Measurements from ENCODE around the gene PAGR1.
"Not testable (repeated sequence)": the region's sequence is repeated elsewhere in the genome, so short reads cannot be mapped to it uniquely, and the experiment has no call there.

PAGR1 gene

DNA sequence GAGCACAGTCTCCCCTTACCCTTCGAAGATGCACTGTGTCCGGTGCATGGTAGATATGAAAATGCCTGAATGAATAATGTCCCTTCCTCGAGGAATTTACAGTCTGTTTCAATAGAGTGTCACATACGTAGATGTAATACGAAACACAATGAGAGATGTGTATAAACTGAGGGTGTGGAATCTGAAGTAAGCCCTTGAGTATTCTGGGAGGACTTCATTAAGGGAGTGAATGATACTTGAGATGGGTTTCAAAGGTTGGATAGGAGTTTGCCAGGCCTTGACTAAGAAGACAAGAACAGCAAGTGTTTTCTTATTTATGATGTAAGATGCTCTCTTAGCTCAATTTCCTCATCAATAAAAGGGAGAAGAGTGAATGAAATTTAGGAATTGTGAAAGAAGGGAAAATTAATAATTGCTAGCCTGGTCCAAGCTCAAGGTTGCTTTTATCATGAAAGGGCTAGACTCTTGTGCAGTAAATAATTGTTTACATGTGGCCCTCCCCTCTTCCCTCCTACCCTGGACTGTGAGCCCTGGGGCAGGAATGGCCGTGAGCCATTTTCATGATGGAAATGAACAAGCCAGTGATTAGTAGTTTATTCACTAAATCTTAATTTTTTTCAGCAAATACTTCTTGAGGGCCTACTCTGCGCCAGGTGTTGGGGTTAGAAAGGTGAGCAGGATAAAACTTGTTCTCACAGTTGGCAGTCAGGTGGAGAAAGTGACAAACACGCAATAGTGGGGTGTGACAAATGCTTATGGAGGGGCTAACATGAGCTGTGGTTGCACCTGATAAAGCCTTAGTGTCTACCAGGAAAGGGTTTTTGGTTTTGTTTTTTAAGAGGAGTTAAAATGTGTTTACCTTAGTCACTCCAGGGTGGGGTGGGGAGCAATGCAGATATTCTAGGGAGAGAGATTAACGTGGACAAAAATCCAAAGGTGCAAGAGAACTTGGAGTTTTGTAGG lies 23.8 kb upstream of the PAGR1 start:
- no peak for DNase-seq (ENCODE audit: low spot score)

- DNase-seq (ENCODE audit: low spot score) = not testable (repeated sequence)
Measured at GRCh38 chr16:29793153-29793552, 22.8 kb upstream of the PAGR1 start.

- no peak for DNase-seq (ENCODE audit: low spot score)
Measured at GRCh38 chr16:29794231-29794710, 21.7 kb upstream of the PAGR1 start.

- no peak for DNase-seq (ENCODE audit: low spot score)
Measured at GRCh38 chr16:29802416-29802935, 13.5 kb upstream of the PAGR1 start.

GRCh38 chr16:29804020-29804419 lies 11.9 kb upstream of the PAGR1 start:
- no peak for DNase-seq (ENCODE audit: low spot score)

GRCh38 chr16:29804455-29805231 lies 11.3 kb upstream of the PAGR1 start:
- DNase-seq (ENCODE audit: low spot score) = no peak

DNA sequence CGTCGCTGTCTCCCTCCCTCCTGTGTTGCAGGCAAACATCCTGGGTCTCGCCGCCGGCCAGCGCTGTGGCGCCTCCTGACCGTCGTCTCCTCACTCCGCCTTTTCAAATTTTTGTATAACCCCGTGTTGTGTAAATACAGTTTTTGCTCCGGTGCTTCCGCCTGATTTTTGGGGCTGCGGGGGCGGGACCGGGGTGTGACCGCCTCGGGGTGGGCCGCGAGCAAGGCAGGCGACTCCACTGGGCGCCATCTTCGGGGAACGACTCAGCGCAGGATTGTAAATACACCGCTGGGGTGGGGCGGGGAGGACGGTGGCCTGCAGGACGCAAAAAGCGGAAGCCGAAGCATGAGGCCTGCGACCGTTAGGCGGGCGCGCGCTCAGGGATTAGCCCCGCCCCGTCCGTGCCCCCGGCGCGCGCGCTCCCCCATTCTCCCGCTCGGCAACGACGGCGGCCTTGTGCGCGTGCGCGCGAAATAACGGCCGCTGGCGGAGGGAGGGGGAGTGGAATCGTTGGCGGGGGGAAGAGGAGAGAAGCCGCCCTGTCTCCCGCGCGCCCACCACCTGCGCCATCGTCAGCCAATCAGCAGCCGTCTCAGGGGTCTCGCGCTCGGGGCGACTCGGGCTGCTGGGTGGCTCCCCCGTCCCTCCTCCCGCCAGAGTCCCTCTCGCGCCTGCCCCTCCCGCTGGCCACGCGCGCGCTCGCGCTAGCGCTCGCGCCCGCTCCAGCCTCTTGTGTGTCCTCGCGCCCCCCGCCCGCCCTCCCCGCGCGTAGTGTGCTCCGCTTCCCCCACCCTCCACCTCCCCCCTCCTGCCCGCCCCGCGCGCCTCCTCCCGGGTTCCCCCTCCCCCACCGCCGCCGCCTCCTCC lies 10.5 kb upstream of the PAGR1 start:
- DNase-seq (ENCODE audit: low spot score) = peak; percentile 97

DNA sequence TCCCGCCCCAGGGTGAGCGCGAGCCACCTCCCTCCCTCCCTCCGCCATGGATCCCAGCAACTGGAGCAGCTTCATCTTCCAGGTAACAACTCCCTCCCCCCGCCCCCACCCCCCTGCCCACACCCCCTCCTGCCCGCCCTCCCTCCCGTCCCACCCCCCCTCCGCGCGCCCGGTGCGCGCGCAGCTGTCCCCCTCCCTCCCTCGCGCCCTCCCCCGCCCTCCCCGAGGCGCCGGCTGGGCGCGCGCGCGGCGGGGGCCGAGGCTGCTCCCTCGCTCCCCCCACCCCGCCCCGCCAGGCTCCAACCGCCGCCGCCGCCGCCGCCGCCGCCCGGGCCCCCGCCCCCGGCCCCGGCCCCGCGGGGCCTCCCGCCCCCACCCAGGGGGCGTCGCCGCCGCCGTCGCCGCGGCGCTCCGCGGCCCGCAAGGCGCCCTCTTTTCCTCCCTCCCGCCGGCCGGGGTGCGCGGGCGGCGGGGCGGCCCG lies 9.8 kb upstream of the PAGR1 start, which contains the start of gene MAZ:
MAZ (plus strand) TSS at position 431 of the 481 bp plus-strand sequence. CDS start 173 bp downstream, outside the sequence.
- no peak for DNase-seq (ENCODE audit: low spot score)

DNA sequence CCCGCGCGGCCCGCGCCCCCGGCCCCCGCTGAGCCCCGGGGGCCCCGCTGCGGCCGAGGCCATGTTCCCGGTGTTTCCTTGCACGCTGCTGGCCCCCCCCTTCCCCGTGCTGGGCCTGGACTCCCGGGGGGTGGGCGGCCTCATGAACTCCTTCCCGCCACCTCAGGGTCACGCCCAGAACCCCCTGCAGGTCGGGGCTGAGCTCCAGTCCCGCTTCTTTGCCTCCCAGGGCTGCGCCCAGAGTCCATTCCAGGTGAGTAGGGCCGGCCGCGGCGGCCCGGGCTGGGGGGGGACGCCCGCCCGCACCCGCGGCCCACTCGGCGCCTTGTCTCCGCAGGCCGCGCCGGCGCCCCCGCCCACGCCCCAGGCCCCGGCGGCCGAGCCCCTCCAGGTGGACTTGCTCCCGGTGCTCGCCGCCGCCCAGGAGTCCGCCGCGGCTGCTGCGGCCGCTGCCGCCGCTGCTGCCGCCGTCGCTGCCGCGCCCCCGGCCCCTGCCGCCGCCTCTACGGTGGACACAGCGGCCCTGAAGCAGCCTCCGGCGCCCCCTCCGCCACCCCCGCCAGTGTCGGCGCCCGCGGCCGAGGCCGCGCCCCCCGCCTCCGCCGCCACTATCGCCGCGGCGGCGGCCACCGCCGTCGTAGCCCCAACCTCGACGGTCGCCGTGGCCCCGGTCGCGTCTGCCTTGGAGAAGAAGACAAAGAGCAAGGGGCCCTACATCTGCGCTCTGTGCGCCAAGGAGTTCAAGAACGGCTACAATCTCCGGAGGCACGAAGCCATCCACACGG lies 9.1 kb upstream of the PAGR1 start:
- peak; percentile 65 for DNase-seq (ENCODE audit: low spot score)

- DNase-seq (ENCODE audit: low spot score) = peak; percentile 93
Measured at GRCh38 chr16:29807426-29808218, 8.3 kb upstream of the PAGR1 start.

DNA sequence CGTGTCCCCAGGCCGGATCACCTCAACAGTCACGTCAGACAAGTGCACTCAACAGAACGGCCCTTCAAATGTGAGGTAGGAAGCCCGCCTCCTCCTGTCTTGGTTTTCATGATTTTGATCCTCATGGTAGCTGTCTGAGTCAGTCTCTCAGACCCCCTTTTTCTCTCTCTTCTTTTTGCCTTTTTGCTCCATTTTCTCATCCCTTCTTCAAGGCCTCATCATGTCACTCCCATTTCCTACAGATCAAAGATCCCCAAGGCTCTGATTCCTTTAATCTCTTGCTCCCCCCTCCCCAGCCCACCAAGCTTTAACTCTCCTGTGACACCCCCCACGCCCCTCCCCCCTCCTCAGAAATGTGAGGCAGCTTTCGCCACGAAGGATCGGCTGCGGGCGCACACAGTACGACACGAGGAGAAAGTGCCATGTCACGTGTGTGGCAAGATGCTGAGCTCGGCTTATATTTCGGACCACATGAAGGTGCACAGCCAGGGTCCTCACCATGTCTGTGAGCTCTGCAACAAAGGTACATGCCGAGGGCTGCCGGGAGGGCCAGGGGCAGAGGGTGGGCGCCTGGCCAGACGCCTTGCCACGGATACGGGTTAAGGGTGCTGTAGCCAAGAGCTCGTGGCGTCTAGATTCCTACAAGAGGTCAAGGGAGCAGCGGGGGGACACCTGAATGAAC lies 7.6 kb upstream of the PAGR1 start:
- no peak for DNase-seq (ENCODE audit: low spot score)

- DNase-seq (ENCODE audit: low spot score) = no peak
Measured at GRCh38 chr16:29809031-29809747, 6.8 kb upstream of the PAGR1 start.

DNA sequence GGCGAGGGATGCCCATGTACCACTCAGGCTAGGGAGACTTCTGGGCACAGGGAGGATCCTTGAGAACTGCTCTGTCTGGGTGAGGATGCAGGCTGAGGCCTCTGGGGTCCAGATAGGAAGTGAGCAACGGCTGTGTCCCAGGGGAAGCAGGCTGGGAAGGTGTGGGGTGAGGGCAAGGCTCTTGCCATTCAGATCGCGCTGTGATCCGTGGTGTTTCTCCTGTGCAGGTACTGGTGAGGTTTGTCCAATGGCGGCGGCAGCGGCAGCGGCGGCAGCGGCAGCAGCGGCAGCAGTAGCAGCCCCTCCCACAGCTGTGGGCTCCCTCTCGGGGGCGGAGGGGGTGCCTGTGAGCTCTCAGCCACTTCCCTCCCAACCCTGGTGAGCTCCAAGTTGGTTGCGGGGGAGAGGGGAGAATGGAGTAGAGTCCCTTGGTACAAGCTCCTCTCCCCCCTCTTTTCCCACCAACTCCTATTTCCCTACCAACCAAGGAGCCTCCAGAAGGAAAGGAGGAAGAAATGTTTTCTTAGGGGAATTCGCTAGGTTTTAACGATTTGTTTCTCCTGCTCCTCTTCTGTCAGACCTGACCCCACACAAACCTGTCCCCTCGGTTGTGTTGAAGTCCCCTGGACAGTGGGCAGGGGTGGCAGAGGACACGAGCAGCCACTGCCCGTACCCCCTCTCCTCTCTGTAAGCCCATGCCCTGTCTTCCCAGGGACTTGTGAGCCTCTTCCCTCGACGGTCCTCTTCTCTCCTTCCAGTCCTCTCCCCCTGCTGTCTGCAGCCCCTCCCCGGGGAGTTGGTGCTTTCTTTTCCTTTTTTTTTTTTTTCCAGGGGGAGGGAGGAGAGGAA lies 5.9 kb upstream of the PAGR1 start:
- no peak for DNase-seq (ENCODE audit: low spot score)

GRCh38 chr16:29810699-29811169 lies 5.2 kb upstream of the PAGR1 start:
- DNase-seq (ENCODE audit: low spot score) = no peak

DNA sequence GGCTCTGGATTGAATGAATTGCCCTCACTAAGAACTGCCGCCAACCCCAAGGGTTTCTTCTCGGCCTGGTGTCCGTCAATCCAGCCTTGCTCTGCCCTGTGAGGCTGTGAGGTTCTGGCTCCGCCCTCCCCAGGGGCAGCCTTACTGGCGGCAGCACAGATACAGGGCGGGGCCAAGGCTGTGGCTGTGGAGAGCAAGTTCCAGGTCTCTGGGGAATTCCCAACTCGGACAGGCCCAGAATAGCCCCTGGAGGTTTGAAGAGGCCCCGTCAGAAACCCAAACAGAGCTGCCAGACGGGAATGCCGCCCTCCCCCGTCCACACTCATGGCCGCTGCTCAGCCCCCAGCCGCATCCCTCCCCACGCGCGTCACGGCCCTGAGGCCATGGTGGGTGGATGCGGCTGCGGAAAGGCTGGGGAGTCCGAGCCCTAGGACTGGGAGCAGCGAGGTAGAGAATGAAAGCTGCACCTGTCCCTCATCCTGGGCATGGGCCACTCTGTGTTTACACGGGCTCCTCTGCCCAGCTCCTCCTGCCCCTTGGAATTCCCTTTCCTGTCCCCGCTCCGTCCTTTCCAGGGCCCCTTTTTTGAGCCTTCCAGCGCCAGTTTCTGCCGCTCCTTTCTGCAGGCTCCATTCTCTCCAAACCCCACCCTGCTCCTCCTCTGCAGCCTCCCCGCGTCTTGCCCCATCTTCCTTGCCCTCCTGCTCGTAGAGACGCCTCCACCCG lies 4.6 kb upstream of the PAGR1 start:
- peak; percentile 89 for DNase-seq (ENCODE audit: low spot score)

DNA sequence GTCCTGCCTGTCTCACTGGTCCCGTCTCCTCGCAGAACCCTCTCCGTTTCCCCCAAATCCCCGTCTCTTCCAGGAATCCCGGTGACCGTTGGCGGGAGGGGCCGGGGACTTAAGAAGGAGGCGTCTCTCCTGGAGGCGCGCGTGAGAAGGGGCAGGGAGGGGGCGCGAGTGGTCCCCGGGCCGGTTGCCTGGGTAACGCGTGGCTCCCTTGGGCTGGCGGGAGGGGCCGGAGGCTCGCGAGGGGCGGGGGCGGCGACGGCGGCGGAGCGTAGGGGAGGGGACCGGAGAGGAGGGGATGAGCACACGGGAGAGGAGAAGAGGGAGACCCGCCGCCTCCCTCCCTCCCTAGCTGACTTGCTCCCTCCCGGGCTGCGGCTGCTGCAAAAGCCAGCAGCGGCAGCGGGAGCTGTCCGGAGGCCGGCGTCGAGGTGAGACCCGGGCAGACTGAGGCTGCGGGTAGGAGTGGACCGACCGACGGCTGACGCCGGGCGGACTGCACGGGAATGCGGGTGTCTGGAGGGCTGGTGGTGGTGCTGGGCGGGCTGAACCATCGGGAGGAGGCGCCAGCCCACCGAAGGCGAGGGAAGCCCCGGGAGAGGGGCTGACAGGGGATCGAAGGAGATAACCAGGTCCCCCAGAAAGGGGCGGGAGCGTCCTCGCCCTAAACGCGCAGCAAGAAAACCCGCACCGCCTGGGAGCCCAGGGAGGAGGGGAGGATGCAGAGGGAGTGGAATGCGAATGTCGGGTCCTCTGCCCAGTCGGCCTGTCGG lies 3.9 kb upstream of the PAGR1 start, which contains the start of gene PRRT2:
PRRT2 (plus strand) TSS at position 298 of the 770 bp plus-strand sequence. CDS start 862 bp downstream, outside the sequence.
- DNase-seq (ENCODE audit: low spot score) = no peak

Data from activated CD4-positive, alpha-beta T cell treated with anti-CD3 and anti-CD28 coated beads, Interleukin-2, Interleukin-4, amounts not matched to agents 100 ng/mL and 50 ng/mL, durations not matched to agents 16 hours and 8 hours (primary cell).